Measurements from ENCODE around the gene TAMALIN. TPM values are rescaled to one million over a fixed set of nuclear protein-coding genes. Genes with fewer than 3 reads are reported as not detected.

The TAMALIN gene
- polyA plus RNA-seq, 1 experiment, result 7.2 TPM

GRCh38 chr12:52010692-52011601 is 4.2 kb downstream of the TAMALIN start:
- Histone ChIP-seq H3K9me3 (ENCODE audit: control insufficient read depth, insufficient read depth, low read length) (no peaks in the 10 kb centered on the region; the same call in 1 of the 2 replicates), H3K4me3 (ENCODE audit: low read depth, low read length) (peak overlapping the region; percentile 43; the same call in 1 of the 2 replicates), H3K27ac (ENCODE audit: low read depth, low read length) (peak overlapping the region; percentile 87), H3K27me3 (ENCODE audit: control insufficient read depth, insufficient read depth, low read length) (peaks cover 5% of the 10 kb centered on the region)
- POLR2A ChIA-PET, result interaction anchor here (0.7 to 1.8 kb wide), 7 partner anchors 10 to 142 kb away, joined by 3 to 9 read pairs (median 4); no protein-coding TSS in a partner anchor
- CTCF ChIA-PET, result interaction anchor here (0.6 to 15.4 kb wide), 8 partner anchors 7 to 110 kb away, joined by 3 to 599 read pairs (median 4); no protein-coding TSS in a partner anchor
- no peak for DNase-seq (ENCODE audit: low read depth, low spot score)
- TF ChIP-seq, protein P1, sequence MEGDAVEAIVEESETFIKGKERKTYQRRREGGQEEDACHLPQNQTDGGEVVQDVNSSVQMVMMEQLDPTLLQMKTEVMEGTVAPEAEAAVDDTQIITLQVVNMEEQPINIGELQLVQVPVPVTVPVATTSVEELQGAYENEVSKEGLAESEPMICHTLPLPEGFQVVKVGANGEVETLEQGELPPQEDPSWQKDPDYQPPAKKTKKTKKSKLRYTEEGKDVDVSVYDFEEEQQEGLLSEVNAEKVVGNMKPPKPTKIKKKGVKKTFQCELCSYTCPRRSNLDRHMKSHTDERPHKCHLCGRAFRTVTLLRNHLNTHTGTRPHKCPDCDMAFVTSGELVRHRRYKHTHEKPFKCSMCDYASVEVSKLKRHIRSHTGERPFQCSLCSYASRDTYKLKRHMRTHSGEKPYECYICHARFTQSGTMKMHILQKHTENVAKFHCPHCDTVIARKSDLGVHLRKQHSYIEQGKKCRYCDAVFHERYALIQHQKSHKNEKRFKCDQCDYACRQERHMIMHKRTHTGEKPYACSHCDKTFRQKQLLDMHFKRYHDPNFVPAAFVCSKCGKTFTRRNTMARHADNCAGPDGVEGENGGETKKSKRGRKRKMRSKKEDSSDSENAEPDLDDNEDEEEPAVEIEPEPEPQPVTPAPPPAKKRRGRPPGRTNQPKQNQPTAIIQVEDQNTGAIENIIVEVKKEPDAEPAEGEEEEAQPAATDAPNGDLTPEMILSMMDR (IDR thresholded peaks at IDR 0.05; ENCODE audit: low read depth, low read length), result no peak

DNA sequence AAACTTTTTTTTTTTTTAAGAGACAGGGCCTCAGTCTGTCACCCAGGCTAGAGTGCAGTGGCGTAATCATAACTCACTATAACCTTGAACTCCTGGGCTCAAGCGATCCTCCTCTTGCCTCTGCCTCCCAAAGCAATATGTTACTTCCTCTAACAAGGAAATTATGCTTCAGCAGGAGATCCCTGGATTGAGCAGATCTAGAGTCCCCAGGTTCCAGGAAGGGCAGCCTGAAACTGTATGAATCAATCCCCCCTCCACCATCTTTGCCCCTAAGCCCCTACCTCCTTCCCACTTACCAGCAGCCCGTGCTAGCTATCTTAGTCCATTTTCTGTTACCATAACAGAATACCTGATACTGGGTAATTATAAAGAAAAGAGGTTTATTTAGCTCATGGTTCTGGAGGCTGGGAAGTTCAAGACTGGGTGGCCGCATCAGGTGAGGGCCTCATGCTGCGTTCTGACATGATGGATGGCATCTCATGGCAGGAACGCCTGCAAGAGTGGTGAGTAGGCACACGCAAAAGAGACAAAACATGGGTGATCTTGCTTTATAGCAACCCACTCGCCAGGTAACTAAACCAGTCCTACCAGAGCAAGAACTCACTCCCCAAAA is 5.0 kb downstream of the TAMALIN start:
- TF ChIP-seq, protein P1 (IDR thresholded peaks at IDR 0.05; ENCODE audit: low read depth, low read length), result no peak
- H3K4me3 ChIP-seq (ENCODE audit: low read depth, low read length), result no peak overlapping the region
- ChIA-PET POLR2A (no interaction called here), CTCF (interaction anchor here (3.4 to 15.4 kb wide), 2 partner anchors 8 to 10 kb away, joined by 15 to 599 read pairs; no protein-coding TSS in a partner anchor)
- H3K9me3 ChIP-seq (ENCODE audit: control insufficient read depth, insufficient read depth, low read length), result no peaks in the 10 kb centered on the region; the same call in 1 of the 2 replicates
- no peak overlapping the region for H3K27ac ChIP-seq (ENCODE audit: low read depth, low read length)
- no peak for DNase-seq (ENCODE audit: low read depth, low spot score)
- no peaks in the 10 kb centered on the region for H3K27me3 ChIP-seq (ENCODE audit: control insufficient read depth, insufficient read depth, low read length)

DNA sequence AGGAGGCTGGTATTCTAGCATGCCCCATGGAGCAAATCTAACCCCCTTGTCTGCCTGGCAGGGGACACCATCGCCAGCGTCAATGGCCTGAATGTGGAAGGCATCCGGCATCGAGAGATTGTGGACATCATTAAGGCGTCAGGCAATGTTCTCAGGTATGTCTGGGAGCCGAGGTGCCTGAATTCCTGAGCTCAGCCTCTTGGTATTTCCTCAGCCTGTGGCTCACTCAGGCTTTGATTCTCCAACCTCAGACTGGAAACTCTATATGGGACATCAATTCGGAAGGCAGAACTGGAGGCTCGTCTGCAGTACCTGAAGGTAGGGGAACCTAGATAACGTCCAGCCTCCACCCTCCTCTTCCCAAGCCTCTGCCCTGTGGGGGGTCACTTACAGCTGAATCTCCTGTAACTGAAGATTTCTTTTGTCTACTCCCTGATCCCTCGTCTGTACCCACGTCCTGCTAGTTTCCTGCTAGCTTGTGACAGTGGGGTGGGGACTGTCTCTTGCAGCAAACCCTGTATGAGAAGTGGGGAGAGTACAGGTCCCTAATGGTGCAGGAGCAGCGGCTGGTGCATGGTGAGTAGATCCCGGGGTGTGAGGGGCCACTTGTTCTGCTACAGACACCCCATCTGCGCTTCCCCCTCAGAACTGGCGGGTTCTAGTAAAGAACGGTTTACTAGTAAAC is 7.0 kb downstream of the TAMALIN start:
- Histone ChIP-seq H3K27ac (ENCODE audit: low read depth, low read length) (no peak overlapping the region), H3K9me3 (ENCODE audit: control insufficient read depth, insufficient read depth, low read length) (no peaks in the 10 kb centered on the region), H3K4me3 (ENCODE audit: low read depth, low read length) (no peak overlapping the region), H3K27me3 (ENCODE audit: control insufficient read depth, insufficient read depth, low read length) (no peaks in the 10 kb centered on the region)
- DNase-seq (ENCODE audit: low read depth, low spot score), result no peak
- CTCF ChIA-PET, result interaction anchor here (0.8 to 15.4 kb wide), 3 partner anchors 8 to 20 kb away, joined by 3 to 599 read pairs (median 15); no protein-coding TSS in a partner anchor
- POLR2A ChIA-PET, result interaction anchor here (0.7 to 0.8 kb wide), 2 partner anchors 37 to 985 kb away, joined by 3 read pairs; no protein-coding TSS in a partner anchor
- TF ChIP-seq, protein P1 (IDR thresholded peaks at IDR 0.05; ENCODE audit: low read depth, low read length), result no peak

DNA sequence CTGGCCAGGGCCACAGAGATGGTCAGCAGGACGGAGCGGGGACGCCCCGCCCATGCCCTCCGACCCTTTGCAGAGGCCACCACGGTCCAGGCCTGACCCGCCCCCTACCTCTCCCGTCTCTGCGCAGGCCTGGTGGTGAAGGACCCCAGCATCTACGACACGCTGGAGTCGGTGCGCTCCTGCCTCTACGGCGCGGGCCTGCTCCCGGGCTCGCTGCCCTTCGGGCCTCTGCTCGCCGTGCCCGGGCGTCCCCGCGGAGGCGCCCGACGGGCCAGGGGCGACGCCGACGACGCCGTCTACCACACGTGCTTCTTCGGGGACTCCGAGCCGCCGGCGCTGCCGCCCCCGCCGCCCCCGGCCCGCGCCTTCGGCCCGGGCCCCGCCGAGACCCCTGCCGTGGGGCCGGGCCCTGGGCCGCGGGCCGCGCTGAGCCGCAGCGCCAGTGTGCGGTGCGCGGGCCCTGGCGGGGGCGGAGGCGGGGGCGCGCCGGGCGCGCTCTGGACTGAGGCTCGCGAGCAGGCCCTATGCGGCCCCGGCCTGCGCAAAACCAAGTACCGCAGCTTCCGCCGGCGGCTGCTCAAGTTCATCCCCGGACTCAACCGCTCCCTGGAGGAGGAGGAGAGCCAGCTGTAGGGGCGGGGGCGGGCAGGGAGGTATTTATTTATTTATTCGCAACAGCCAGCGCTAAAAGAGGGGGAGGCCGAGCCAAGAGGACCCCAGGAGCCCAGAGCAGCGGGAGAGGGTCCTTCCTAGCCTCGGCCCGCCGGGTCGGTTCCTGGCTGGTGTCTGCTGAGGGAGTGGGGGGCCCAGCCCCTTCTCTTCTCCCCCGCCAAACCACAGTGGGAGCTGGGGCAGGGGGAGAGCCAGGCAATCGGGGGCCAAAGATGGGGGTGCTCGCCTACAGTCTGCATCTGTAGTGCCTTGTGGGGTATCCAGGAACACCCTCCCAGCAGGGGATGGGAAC is 8.1 kb downstream of the TAMALIN start:
- Histone ChIP-seq H3K27me3 (ENCODE audit: control insufficient read depth, insufficient read depth, low read length) (no peaks in the 10 kb centered on the region), H3K9me3 (ENCODE audit: control insufficient read depth, insufficient read depth, low read length) (no peaks in the 10 kb centered on the region), H3K27ac (ENCODE audit: low read depth, low read length) (no peak overlapping the region), H3K4me3 (ENCODE audit: low read depth, low read length) (no peak overlapping the region)
- TF ChIP-seq, protein P1 (IDR thresholded peaks at IDR 0.05; ENCODE audit: low read depth, low read length), result no peak
- DNase-seq (ENCODE audit: low read depth, low spot score), result no peak
- POLR2A ChIA-PET, result interaction anchor here (0.7 to 1.6 kb wide), 3 partner anchors 8 to 36 kb away, joined by 3 to 5 read pairs (median 4); partner anchors contain the start of gene TAMALIN
- CTCF ChIA-PET, result interaction anchor here (1.5 to 15.4 kb wide), 3 partner anchors 7 to 11 kb away, joined by 7 to 599 read pairs (median 15); no protein-coding TSS in a partner anchor

All from AG04450 (cell line).